ENCODE measurements around the gene OLFM2.
A peak's percentile ranks its signal among the peaks of the same experiment; 100 is the strongest.
"Not testable (repeated sequence)": the region's sequence is repeated elsewhere in the genome, so short reads cannot be mapped to it uniquely, and the experiment has no call there.

OLFM2 gene

GRCh38 chr19:9850235-9850959 lies 85.9 kb downstream of the OLFM2 start:
- Histone ChIP-seq H3K27me3 (no peaks in the 10 kb centered on the region), H3K4me1 (peaks cover 0 to 7% (median 3%) of the 10 kb centered on the region in 4 donors), H3K27ac (no peak overlapping the region), H3K4me3 (no peak overlapping the region), H3K36me3 (peaks cover 10 to 76% (median 34%) of the 10 kb centered on the region in 3 donors), H3K9me3 (no peaks in the 10 kb centered on the region)
- intact Hi-C loops (cut with DNase I; ENCODE audit: low total_unique reads), result no loop called here
- TF ChIP-seq CTCF (IDR thresholded peaks at IDR 0.05), result no peak
- no peak for DNase-seq

- peaks cover 10 to 83% (median 36%) of the 10 kb centered on the region in 3 donors for H3K36me3 ChIP-seq
- H3K4me1 ChIP-seq, result peaks cover 0 to 7% (median 3%) of the 10 kb centered on the region in 4 donors
- no peak overlapping the region for H3K27ac ChIP-seq
- intact Hi-C loops (cut with DNase I; ENCODE audit: low total_unique reads), result no loop called here
- H3K9me3 ChIP-seq, result no peaks in the 10 kb centered on the region
- H3K27me3 ChIP-seq, result no peaks in the 10 kb centered on the region
- no peak for TF ChIP-seq CTCF (IDR thresholded peaks at IDR 0.05)
- no peak overlapping the region for H3K4me3 ChIP-seq
- no peak for DNase-seq
Observed at GRCh38 chr19:9849791-9850190, 86.5 kb downstream of the OLFM2 start.

GRCh38 chr19:9848762-9849161 lies 87.6 kb downstream of the OLFM2 start:
- H3K27ac ChIP-seq, result no peak overlapping the region
- intact Hi-C loops (cut with DNase I; ENCODE audit: low total_unique reads), result no loop called here
- peaks cover 17 to 83% (median 43%) of the 10 kb centered on the region in 3 donors for H3K36me3 ChIP-seq
- TF ChIP-seq CTCF (IDR thresholded peaks at IDR 0.05), result no peak
- peaks cover 0 to 4% (median 2%) of the 10 kb centered on the region in 3 donors for H3K9me3 ChIP-seq
- H3K4me1 ChIP-seq, result peaks cover 0 to 7% (median 3%) of the 10 kb centered on the region in 4 donors
- DNase-seq, result no peak
- no peak overlapping the region for H3K4me3 ChIP-seq
- H3K27me3 ChIP-seq, result no peaks in the 10 kb centered on the region

GRCh38 chr19:9848060-9848459 lies 88.3 kb downstream of the OLFM2 start:
- no peak for DNase-seq
- Histone ChIP-seq H3K36me3 (peaks cover 24 to 89% (median 50%) of the 10 kb centered on the region in 3 donors), H3K4me3 (no peak overlapping the region), H3K27ac (no peak overlapping the region), H3K9me3 (peaks cover 0 to 7% (median 6%) of the 10 kb centered on the region in 3 donors), H3K4me1 (peaks cover 0 to 7% (median 3%) of the 10 kb centered on the region in 4 donors), H3K27me3 (no peaks in the 10 kb centered on the region)
- no peak for TF ChIP-seq CTCF (IDR thresholded peaks at IDR 0.05)
- intact Hi-C loops (cut with DNase I; ENCODE audit: low total_unique reads), result no loop called here

- peaks cover 0 to 7% (median 6%) of the 10 kb centered on the region in 3 donors for H3K9me3 ChIP-seq
- no peaks in the 10 kb centered on the region for H3K27me3 ChIP-seq
- DNase-seq, result peak; percentile 58 to 78
- H3K4me3 ChIP-seq, result no peak overlapping the region
- no peak overlapping the region for H3K27ac ChIP-seq
- H3K4me1 ChIP-seq, result peaks cover 0 to 7% (median 3%) of the 10 kb centered on the region in 4 donors
- intact Hi-C loops (cut with DNase I; ENCODE audit: low total_unique reads), result no loop called here
- TF ChIP-seq CTCF (IDR thresholded peaks at IDR 0.05), result peak; percentile 16 to 29
- peaks cover 33 to 98% (median 59%) of the 10 kb centered on the region in 3 donors for H3K36me3 ChIP-seq
Observed at GRCh38 chr19:9847087-9847671, 89.1 kb downstream of the OLFM2 start.

GRCh38 chr19:9843626-9844273 lies 92.6 kb downstream of the OLFM2 start:
- H3K4me1 ChIP-seq; H3K27me3 ChIP-seq; H3K27ac ChIP-seq; H3K9me3 ChIP-seq; intact Hi-C loops (cut with DNase I; ENCODE audit: low total_unique reads); H3K4me3 ChIP-seq; DNase-seq: not testable (repeated sequence)
- H3K36me3 ChIP-seq, result peaks cover 59 to 100% (median 80%) of the 10 kb centered on the region in 3 donors
